Sciatic nerve (tissue), 2 donors: ENCODE measurements around the gene EMC9. TPM values are rescaled to one million over a fixed set of nuclear protein-coding genes. Genes with fewer than 3 reads are reported as not detected.
A peak's percentile ranks its signal among the peaks of the same experiment; 100 is the strongest.

Experiments used
- ATAC-seq: fragments of 200-7000 bp; cut with Tn5 transposase; one replicate; pipeline ENCODE4 v1.9.1; 2020; ENCODE audit warnings: mild to moderate bottlenecking, moderate library complexity
- DNase-seq: peaks from one replicate; pipeline ENCODE4 v3.0.0-alpha.2; 2020; ENCODE audit warnings: low spot score
- intact Hi-C: fragments of 100-400 bp; cut with DNase I; formaldehyde crosslinking; loops from one replicate; pipeline ENCODE4 v1.14.2; 2022
- total RNA-seq: library from RNA; stranded (reverse); fragmentation: NEBNext Ultra II Directional; extraction: Animal tissue kit (Norgen Biotek cat#: 25700); gene quantifications from one replicate; pipeline ENCODE4 v1.2.1, GENCODE V29; 2021
- donor health status: DM: no; HTN: no; CAD: no.
- donor health status: DM: no; HTN: no; CAD: no.

EMC9 gene
- total RNA-seq, 1 donor from 2014 or later = 14.8 TPM

- ATAC-seq (no peak), DNase-seq (no peak)
- intact Hi-C loops = no loop called here
These were observed 37.2 kb upstream of the EMC9 start for GRCh38 chr14:24178399-24179178.

- no peak for ATAC-seq
- no peak for DNase-seq
- intact Hi-C loops = no loop called here
These were observed 36.5 kb upstream of the EMC9 start for GRCh38 chr14:24177891-24178290.

- intact Hi-C loops = no loop called here
- no peak for DNase-seq
- ATAC-seq = no peak
These were observed 35.8 kb upstream of the EMC9 start for GRCh38 chr14:24177041-24177825.

GRCh38 chr14:24176599-24176998, 35.2 kb upstream of the EMC9 start:
- DNase-seq (no peak), ATAC-seq (no peak)
- intact Hi-C loops = no loop called here

- no peak for DNase-seq
- ATAC-seq = no peak
These were observed 31.5 kb upstream of the EMC9 start for GRCh38 chr14:24172871-24173281.

GRCh38 chr14:24172261-24172860, 31.0 kb upstream of the EMC9 start:
- DNase-seq = no peak
- ATAC-seq = peak; percentile 6
- intact Hi-C loops = no loop called here

More at GRCh38 chr14:24172871-24173281, 31.5 kb upstream of the EMC9 start:
- intact Hi-C loops = no loop called here

GRCh38 chr14:24171422-24172260, 30.2 kb upstream of the EMC9 start, which contains the start of gene REC8:
REC8 (plus strand) TSS chr14:24172080; CDS start chr14:24172553, 473 bp downstream.
- peak; percentile 95 for ATAC-seq
- DNase-seq = peak; percentile 89
- intact Hi-C loops = no loop called here

- intact Hi-C loops = no loop called here
- ATAC-seq = no peak
- no peak for DNase-seq
These were observed 26.2 kb upstream of the EMC9 start for GRCh38 chr14:24167469-24168114.

GRCh38 chr14:24165785-24166184, 24.4 kb upstream of the EMC9 start:
- intact Hi-C loops = no loop called here
- DNase-seq (no peak), ATAC-seq (no peak)

GRCh38 chr14:24164518-24164991, 23.2 kb upstream of the EMC9 start:
- intact Hi-C loops = no loop called here
- ATAC-seq = no peak

GRCh38 chr14:24162093-24162492, 20.7 kb upstream of the EMC9 start:
- ATAC-seq = peak; percentile 1
- intact Hi-C loops = no loop called here
- no peak for DNase-seq

More at GRCh38 chr14:24164518-24164991, 23.2 kb upstream of the EMC9 start:
- no peak for DNase-seq

GRCh38 chr14:24160850-24161804, 19.7 kb upstream of the EMC9 start, which contains the start of gene IRF9:
IRF9 (plus strand) TSS chr14:24161265; CDS start chr14:24162145, 880 bp downstream.
- intact Hi-C loops = no loop called here
- ATAC-seq = peak; percentile 97
- peak; percentile 98 for DNase-seq

- DNase-seq = no peak
- ATAC-seq = peak; percentile 23
- intact Hi-C loops = no loop called here
These were observed 19.1 kb upstream of the EMC9 start for GRCh38 chr14:24160499-24160849.

- intact Hi-C loops = no loop called here
- ATAC-seq (no peak), DNase-seq (no peak)
These were observed 18.5 kb upstream of the EMC9 start for GRCh38 chr14:24159777-24160498.

- intact Hi-C loops = no loop called here
These were observed 15.9 kb upstream of the EMC9 start for GRCh38 chr14:24157331-24157730.

GRCh38 chr14:24156840-24157239, 15.4 kb upstream of the EMC9 start:
- DNase-seq (no peak), ATAC-seq (no peak)
- intact Hi-C loops = no loop called here

More at GRCh38 chr14:24157331-24157730, 15.9 kb upstream of the EMC9 start:
- DNase-seq (no peak), ATAC-seq (no peak)
